SH-SY5Y (cell line): ENCODE measurements around the gene CRP.

Source experiments
- GATA2 ChIP-seq: IDR thresholded peaks from 2 replicates; pipeline ENCODE4 v1.6.1; 2011; ENCODE audit warnings: mild to moderate bottlenecking, low read depth, low read length
- GATA3 ChIP-seq: IDR thresholded peaks from 2 replicates; pipeline ENCODE4 v1.6.1; 2011; ENCODE audit warnings: low read depth, mild to moderate bottlenecking, low read length, moderate library complexity

DNA sequence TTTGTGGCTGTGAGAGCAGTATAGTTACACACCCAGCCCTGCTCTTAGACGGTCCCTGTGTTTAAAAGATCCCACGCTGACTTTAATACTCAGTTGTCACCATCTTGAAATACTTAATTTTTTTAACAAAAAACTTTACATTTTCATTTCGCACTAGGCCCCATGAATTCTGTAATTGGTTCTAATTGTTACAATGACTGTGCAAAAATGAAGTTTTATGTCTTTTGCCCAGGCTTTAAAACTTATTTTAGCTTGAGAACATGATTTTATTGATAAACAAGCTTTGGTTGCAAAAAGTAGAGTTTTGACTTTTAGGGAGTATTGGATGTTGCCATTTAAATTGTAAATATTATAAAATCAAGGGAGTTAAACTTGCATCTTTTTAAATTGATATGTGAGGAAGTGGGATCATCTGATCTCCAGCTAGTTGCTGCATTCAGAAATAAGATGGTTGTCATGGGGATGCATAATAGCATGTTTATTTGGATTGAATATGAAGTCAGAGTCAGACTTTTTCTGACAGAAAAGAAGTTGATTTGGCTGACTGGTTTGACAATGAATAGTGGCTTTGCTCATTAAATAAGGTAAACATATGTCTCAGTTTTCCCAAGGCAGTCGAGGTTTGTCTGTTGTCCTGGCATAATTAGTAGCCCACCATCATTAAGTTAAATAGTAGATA is 23.0 kb upstream of the CRP start:
- no peak for TF ChIP-seq GATA3
- no peak for TF ChIP-seq GATA2
